GM06990 (cell line): ENCODE data around the gene HS3ST1.

Source experiments
- DNase-seq: peaks from one replicate; pipeline ENCODE4 v3.0.0-alpha.2; 2011; ENCODE audit not compliant: insufficient read length; ENCODE audit errors: extremely low read depth
- H3K27me3 ChIP-seq: replicated peaks from 2 replicates; pipeline ENCODE4 v1.6.0; 2011; ENCODE audit warnings: low read length; ENCODE audit not compliant: control insufficient read depth, insufficient read depth
- H3K36me3 ChIP-seq: 2 replicates; pipeline ENCODE4 v1.5.1; 2011; ENCODE audit warnings: low read length; ENCODE audit not compliant: control insufficient read depth, insufficient read depth
- H3K4me3 ChIP-seq: replicated peaks from 2 replicates; pipeline ENCODE4 v1.5.1; 2011; ENCODE audit warnings: low read depth, mild to moderate bottlenecking, control low read depth, low read length
- CTCF ChIP-seq: IDR thresholded peaks from 2 replicates; pipeline ENCODE4 v1.5.1; 2011; ENCODE audit warnings: low read length, control low read depth, mild to moderate bottlenecking, inconsistent platforms; ENCODE audit not compliant: insufficient read depth, poor library complexity, severe bottlenecking

Gene HS3ST1

DNA sequence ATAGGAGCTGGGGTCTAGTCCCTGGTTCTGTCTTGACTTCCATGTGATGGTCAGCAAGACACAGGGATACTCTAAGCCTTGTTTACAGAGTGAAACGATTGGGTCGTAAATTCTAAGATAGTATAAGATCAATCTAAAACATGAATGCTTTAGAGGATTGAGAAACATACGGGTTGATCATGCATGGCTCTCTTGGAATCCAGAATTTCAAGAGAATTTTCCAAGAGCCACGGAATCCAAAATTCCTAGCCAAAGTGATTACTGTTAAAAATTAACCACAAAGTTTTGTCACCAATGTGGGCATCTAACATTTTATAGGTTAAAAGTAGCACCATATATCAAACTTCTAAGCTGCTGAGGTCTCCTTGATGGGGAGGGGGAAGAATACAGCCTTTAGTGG lies 16.5 kb downstream of the HS3ST1 start:
- no peaks in the 10 kb centered on the region for H3K36me3 ChIP-seq
- H3K27me3 ChIP-seq = no peaks in the 10 kb centered on the region
- DNase-seq = no peak
- no peak overlapping the region for H3K4me3 ChIP-seq
- no peak for TF ChIP-seq CTCF

GRCh38 chr4:11409632-11410031 lies 19.1 kb downstream of the HS3ST1 start:
- Histone ChIP-seq H3K36me3 (no peaks in the 10 kb centered on the region), H3K4me3 (no peak overlapping the region), H3K27me3 (no peaks in the 10 kb centered on the region)
- no peak for TF ChIP-seq CTCF
- no peak for DNase-seq

DNA sequence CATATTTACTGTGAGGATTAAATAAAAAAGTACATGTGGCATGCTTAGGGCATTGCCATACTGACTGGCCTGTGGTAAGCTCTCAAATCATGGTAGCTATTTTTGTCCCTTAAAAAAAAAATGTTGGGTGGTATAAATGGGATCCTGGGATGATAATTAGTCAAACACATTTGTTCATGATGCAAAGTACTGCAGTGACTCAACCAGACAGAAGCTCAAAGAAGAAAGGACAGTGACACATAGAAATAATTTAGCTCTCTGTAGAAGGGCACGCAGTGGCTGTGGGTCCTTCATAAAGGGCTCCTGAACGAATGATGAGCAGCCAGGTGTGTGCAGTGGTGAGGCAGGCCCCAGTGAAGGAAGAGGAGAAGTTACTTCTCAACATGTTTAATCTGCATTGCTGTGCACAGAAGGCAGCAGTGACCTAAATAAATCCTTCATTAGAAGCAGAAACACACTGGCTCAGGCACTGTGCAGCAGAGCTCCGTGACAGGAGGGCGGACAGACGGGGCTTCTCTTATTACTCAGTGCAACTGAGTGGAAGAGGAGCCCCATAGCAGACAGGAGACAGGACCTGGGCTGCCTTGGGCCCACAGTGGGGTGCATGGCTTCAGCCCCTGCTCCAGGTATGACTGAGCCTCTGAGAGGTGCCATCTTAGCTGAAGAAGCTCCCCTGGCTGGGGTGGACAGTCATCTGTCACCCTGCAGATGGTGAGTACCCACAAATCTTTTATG lies 20.3 kb downstream of the HS3ST1 start:
- no peak for DNase-seq
- Histone ChIP-seq H3K4me3 (no peak overlapping the region), H3K36me3 (no peaks in the 10 kb centered on the region), H3K27me3 (no peaks in the 10 kb centered on the region)
- TF ChIP-seq CTCF = no peak

DNA sequence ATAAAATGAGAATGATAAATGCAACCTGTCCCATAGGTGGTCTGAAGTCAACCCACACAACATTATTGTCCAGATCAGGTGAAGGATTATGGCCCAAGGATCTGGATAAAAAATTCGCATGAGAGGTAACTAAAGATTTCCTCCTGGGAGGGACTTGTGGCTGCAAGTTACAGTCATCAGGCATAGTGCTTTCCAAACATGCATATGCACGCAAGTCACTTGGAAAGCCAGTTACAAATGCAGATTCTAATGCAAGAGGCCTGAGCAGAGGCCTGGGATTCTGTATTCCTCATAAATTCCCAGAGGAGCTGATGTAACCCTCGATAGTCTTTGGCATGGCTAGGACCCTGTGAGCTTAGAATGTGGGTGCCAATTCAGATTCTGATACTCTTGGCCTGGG lies 21.1 kb downstream of the HS3ST1 start:
- H3K27me3 ChIP-seq = no peaks in the 10 kb centered on the region
- no peak for TF ChIP-seq CTCF
- no peaks in the 10 kb centered on the region for H3K36me3 ChIP-seq
- no peak for DNase-seq
- no peak overlapping the region for H3K4me3 ChIP-seq

GRCh38 chr4:11404431-11404830 lies 24.3 kb downstream of the HS3ST1 start:
- H3K4me3 ChIP-seq = no peak overlapping the region
- no peaks in the 10 kb centered on the region for H3K36me3 ChIP-seq
- no peak for DNase-seq
- no peaks in the 10 kb centered on the region for H3K27me3 ChIP-seq
- TF ChIP-seq CTCF = no peak

- Histone ChIP-seq H3K27me3 (no peaks in the 10 kb centered on the region), H3K4me3 (no peak overlapping the region), H3K36me3 (no peaks in the 10 kb centered on the region; the same call in 1 of the 2 replicates)
- no peak for TF ChIP-seq CTCF
- peak; percentile 22 for DNase-seq
Measured at GRCh38 chr4:11402192-11402591, 26.5 kb downstream of the HS3ST1 start.
